Neural progenitor cell (in vitro differentiated cells): ENCODE results near the gene PADI1. TPM values are rescaled to one million over a fixed set of nuclear protein-coding genes. Genes with fewer than 3 reads are reported as not detected.

Source experiments
- DNase-seq: peaks from one replicate; pipeline ENCODE4 v3.0.0-alpha.2; 2016; ENCODE audit warnings: low spot score
- H2AFZ ChIP-seq: fragments of 200-600 bp; sonication (generic); replicated peaks from 2 replicates; pipeline ENCODE4 v1.6.1; 2016; ENCODE audit warnings: antibody characterized with exemption
- H3F3A ChIP-seq: fragments of 200-600 bp; sonication (generic); 2 replicates; pipeline ENCODE4 v1.6.1; 2016; ENCODE audit warnings: antibody characterized with exemption, low read depth
- H3K27ac ChIP-seq: fragments of 200-600 bp; sonication (generic); 2 replicates; pipeline ENCODE4 v1.5.1; 2016; ENCODE audit warnings: mild to moderate bottlenecking
- H3K27me3 ChIP-seq: fragments of 200-600 bp; sonication (generic); 2 replicates; pipeline ENCODE4 v1.6.1; 2016; ENCODE audit warnings: mild to moderate bottlenecking, moderate library complexity
- H3K36me3 ChIP-seq: fragments of 200-600 bp; sonication (generic); 2 replicates; pipeline ENCODE4 v1.5.1; 2016
- H3K4me1 ChIP-seq: fragments of 200-600 bp; sonication (generic); 2 replicates; pipeline ENCODE4 v1.6.1; 2016; ENCODE audit warnings: mixed run types
- H3K4me2 ChIP-seq: fragments of 200-600 bp; sonication (generic); 2 replicates; pipeline ENCODE4 v1.6.1; 2016
- H3K4me3 ChIP-seq: fragments of 200-600 bp; sonication (generic); 2 replicates; pipeline ENCODE4 v1.5.1; 2016
- H3K79me2 ChIP-seq: fragments of 200-600 bp; sonication (generic); 2 replicates; pipeline ENCODE4 v1.6.1; 2016; ENCODE audit warnings: low read depth
- H3K9ac ChIP-seq: fragments of 200-600 bp; sonication (generic); 2 replicates; pipeline ENCODE4 v1.6.1; 2016
- H3K9me3 ChIP-seq: fragments of 200-600 bp; sonication (generic); 2 replicates; pipeline ENCODE4 v1.5.1; 2016; ENCODE audit warnings: low read depth
- H4K20me1 ChIP-seq: fragments of 200-600 bp; sonication (generic); 2 replicates; pipeline ENCODE4 v1.6.1; 2016; ENCODE audit warnings: low read depth
- H3K27ac Mint-ChIP-seq: 3 replicates; pipeline ENCODE4 v1.8.0; 2021; ENCODE audit warnings: mixed read lengths
- H3K27me3 Mint-ChIP-seq: 2 replicates; pipeline ENCODE4 v1.8.0; 2022; ENCODE audit warnings: low read depth, mild to moderate bottlenecking, inconsistent platforms, moderate library complexity, mixed read lengths; ENCODE audit not compliant: insufficient read depth
- H3K36me3 Mint-ChIP-seq: 3 replicates; pipeline ENCODE4 v1.8.0; 2021; ENCODE audit warnings: mixed read lengths
- H3K4me1 Mint-ChIP-seq: 3 replicates; pipeline ENCODE4 v1.8.0; 2021; ENCODE audit warnings: mixed read lengths
- H3K4me3 Mint-ChIP-seq: 3 replicates; pipeline ENCODE4 v1.8.0; 2021; ENCODE audit warnings: mild to moderate bottlenecking, moderate library complexity, mixed read lengths
- H3K9me3 Mint-ChIP-seq: 3 replicates; pipeline ENCODE4 v1.8.0; 2020; ENCODE audit warnings: mixed read lengths
- EZH2 ChIP-seq: fragments of 200-600 bp; sonication (generic); IDR thresholded peaks from 2 replicates; pipeline ENCODE4 v1.6.1; 2017; ENCODE audit warnings: antibody characterized with exemption, mild to moderate bottlenecking, moderate library complexity
- EZH2phosphoT487 ChIP-seq: fragments of 200-600 bp; sonication (generic); IDR thresholded peaks from 2 replicates; pipeline ENCODE4 v1.6.1; 2017; ENCODE audit warnings: antibody characterized with exemption
- total RNA-seq: library from RNA; depleted of rRNA; stranded (reverse); fragments of >200 nt; gene quantifications from 2 replicates; pipeline ENCODE4 v1.2.3, GENCODE V29; 2015; ENCODE audit warnings: low replicate concordance
- TF ChIP-seq, protein P1 (sequence below): fragments of 200-600 bp; sonication (generic); IDR thresholded peaks from 2 replicates; pipeline ENCODE4 v1.5.1; 2017; ENCODE audit warnings: antibody characterized with exemption, mild to moderate bottlenecking

PADI1 gene
- total RNA-seq, 1 donor from 2014 or later: 0.09 TPM

DNA sequence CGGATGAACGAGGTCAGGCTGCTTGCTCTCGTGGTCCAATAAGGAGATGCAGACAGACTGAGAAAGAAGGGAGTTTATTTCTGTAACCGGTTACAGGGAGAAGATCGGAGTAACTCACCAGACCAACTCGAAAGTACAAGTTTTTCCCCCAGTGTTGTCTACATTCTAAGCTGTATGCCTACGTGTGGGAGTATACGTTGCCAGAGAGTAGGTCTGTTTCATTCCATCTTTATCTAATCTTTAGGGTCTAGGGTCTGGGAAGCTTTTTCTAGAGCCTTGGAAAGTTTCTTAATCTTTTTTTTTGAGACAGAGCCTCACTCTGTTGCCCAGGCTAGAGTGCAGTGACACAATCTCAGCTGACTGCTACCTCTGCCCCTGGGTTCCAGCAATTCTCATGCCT is 4.7 kb upstream of the PADI1 start:
- Mint-ChIP-seq H3K27me3 (peaks cover 25% of the 10 kb centered on the region), H3K27ac (peak overlapping the region; percentile 21), H3K36me3 (no peaks in the 10 kb centered on the region), H3K4me3 (no peak overlapping the region), H3K9me3 (no peaks in the 10 kb centered on the region), H3K4me1 (peaks cover 45% of the 10 kb centered on the region)
- Histone ChIP-seq H3K79me2 (no peaks in the 10 kb centered on the region), H2AFZ (peak overlapping the region; percentile 62), H3K4me1 (peaks cover 17% of the 10 kb centered on the region), H3K27me3 (no peaks in the 10 kb centered on the region), H3K9me3 (no peaks in the 10 kb centered on the region), H3K36me3 (no peaks in the 10 kb centered on the region), H3F3A (peaks cover 5% of the 10 kb centered on the region), H3K4me2 (no peak overlapping the region), H3K9ac (no peak overlapping the region), H3K27ac (no peak overlapping the region), H3K4me3 (no peak overlapping the region), H4K20me1 (no peaks in the 10 kb centered on the region)
- TF ChIP-seq, protein P1, sequence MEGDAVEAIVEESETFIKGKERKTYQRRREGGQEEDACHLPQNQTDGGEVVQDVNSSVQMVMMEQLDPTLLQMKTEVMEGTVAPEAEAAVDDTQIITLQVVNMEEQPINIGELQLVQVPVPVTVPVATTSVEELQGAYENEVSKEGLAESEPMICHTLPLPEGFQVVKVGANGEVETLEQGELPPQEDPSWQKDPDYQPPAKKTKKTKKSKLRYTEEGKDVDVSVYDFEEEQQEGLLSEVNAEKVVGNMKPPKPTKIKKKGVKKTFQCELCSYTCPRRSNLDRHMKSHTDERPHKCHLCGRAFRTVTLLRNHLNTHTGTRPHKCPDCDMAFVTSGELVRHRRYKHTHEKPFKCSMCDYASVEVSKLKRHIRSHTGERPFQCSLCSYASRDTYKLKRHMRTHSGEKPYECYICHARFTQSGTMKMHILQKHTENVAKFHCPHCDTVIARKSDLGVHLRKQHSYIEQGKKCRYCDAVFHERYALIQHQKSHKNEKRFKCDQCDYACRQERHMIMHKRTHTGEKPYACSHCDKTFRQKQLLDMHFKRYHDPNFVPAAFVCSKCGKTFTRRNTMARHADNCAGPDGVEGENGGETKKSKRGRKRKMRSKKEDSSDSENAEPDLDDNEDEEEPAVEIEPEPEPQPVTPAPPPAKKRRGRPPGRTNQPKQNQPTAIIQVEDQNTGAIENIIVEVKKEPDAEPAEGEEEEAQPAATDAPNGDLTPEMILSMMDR: no peak
- TF ChIP-seq EZH2 (no peak), EZH2phosphoT487 (no peak)
- no peak for DNase-seq

DNA sequence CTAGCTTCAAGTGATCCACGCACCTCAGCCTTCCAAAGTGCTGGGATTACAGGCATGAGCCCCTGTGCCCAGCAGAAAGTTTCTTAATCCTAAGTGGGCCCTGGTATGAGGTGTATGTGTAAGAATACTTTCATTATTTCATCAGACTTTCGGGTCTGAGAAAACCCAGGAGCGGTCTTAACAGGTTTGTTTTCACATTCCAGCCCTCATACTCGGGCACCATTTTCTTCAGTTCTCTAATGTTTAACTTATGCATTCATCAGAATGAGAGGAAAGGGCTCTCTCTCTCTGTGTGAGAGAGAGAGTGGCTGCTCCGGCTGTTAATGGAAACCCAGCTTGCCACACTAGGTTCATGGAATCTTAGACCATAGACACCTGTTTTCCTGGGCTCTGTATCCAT is 4.2 kb upstream of the PADI1 start:
- Histone ChIP-seq H3K4me3 (no peak overlapping the region), H3K27ac (no peak overlapping the region), H3K79me2 (no peaks in the 10 kb centered on the region), H3K4me1 (peaks cover 17% of the 10 kb centered on the region), H3F3A (peaks cover 5% of the 10 kb centered on the region), H3K27me3 (no peaks in the 10 kb centered on the region), H4K20me1 (no peaks in the 10 kb centered on the region), H3K9ac (no peak overlapping the region), H3K4me2 (no peak overlapping the region), H3K9me3 (no peaks in the 10 kb centered on the region), H2AFZ (no peak overlapping the region), H3K36me3 (no peaks in the 10 kb centered on the region)
- no peaks in the 10 kb centered on the region for H3K9me3 Mint-ChIP-seq
- H3K27ac Mint-ChIP-seq: no peak overlapping the region
- H3K36me3 Mint-ChIP-seq: no peaks in the 10 kb centered on the region
- H3K4me3 Mint-ChIP-seq: peak overlapping the region; percentile 3
- DNase-seq: no peak
- TF ChIP-seq EZH2: no peak
- no peak for TF ChIP-seq EZH2phosphoT487
- TF ChIP-seq, protein P1: no peak
- H3K4me1 Mint-ChIP-seq: peaks cover 48% of the 10 kb centered on the region
- peaks cover 26% of the 10 kb centered on the region for H3K27me3 Mint-ChIP-seq

DNA sequence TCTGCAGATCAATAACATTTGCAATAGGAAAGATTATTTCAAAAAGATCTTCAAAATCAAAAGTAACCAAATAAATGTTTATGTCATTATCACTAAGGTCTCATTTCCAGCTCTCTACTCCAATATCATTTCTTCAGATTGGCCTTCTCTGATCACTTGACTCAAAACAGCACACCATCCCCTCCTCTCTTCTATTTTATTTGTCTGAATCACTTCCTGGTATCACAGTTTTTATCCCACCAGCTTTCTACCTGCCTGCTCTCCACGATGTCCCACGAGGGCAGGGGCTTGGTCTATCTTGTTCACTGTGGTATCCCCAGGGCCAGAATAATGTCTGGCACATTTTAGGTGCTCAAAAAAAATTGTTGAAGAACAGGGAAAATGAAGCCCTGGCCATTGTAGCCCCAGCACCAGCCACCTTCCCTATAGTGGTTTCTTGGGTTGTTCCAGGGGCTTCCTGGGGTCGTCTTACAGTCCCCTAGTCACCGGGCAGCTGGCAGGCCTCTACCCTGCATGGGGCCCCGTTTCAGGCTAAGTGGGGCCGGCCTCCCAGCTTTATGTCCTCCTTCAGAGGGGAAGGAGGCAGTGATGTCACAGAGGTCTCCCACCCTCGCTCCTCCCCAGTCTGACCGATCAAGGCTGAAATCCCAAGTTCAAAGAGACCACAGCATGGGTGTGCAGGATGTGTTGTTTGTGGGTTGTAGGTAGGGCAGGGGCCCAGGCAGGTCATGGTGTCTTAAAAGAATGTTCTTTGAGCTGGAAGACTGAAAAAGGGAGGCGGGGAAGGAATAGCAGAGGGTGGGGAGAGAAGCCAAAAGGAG is 3.5 kb upstream of the PADI1 start:
- no peaks in the 10 kb centered on the region for H3K9me3 Mint-ChIP-seq
- Histone ChIP-seq H3K9me3 (no peaks in the 10 kb centered on the region), H3K27ac (no peak overlapping the region), H2AFZ (no peak overlapping the region), H4K20me1 (no peaks in the 10 kb centered on the region), H3K9ac (no peak overlapping the region), H3K4me2 (peak overlapping the region; percentile 17), H3K36me3 (no peaks in the 10 kb centered on the region), H3K79me2 (no peaks in the 10 kb centered on the region), H3K4me3 (no peak overlapping the region), H3F3A (peaks cover 5% of the 10 kb centered on the region), H3K27me3 (no peaks in the 10 kb centered on the region), H3K4me1 (peaks cover 13% of the 10 kb centered on the region)
- TF ChIP-seq EZH2 (no peak), EZH2phosphoT487 (no peak)
- TF ChIP-seq, protein P1: no peak
- H3K36me3 Mint-ChIP-seq: no peaks in the 10 kb centered on the region
- peaks cover 51% of the 10 kb centered on the region for H3K4me1 Mint-ChIP-seq
- H3K4me3 Mint-ChIP-seq: peak overlapping the region; percentile 68
- peaks cover 25% of the 10 kb centered on the region for H3K27me3 Mint-ChIP-seq
- H3K27ac Mint-ChIP-seq: peak overlapping the region; percentile 97
- DNase-seq: no peak
